Stimulated activated CD4-positive, alpha-beta T cell treated with anti-CD3 and anti-CD28 coated beads, Interleukin-15, amount 100 ng/mL, for 1 hour (primary cell): Measurements from ENCODE around the gene LAMC2.

ENCODE experiments used
- DNase-seq, 2 donors: peaks; one replicate each; pipeline ENCODE4 v3.0.0-alpha.2; 2020; ENCODE audit warnings: low read depth in 1 of 2, low spot score in 1 of 2

Gene LAMC2

GRCh38 chr1:183212870-183213269, 26.8 kb downstream of the LAMC2 start:
- DNase-seq = no peak

- no peak for DNase-seq
Measured at GRCh38 chr1:183214021-183214970, 28.2 kb downstream of the LAMC2 start.

- DNase-seq = no peak
Measured at GRCh38 chr1:183215076-183215720, 29.1 kb downstream of the LAMC2 start.

- no peak for DNase-seq
Measured at GRCh38 chr1:183215936-183216335, 29.9 kb downstream of the LAMC2 start.

GRCh38 chr1:183218027-183218618, 32.1 kb downstream of the LAMC2 start:
- DNase-seq = no peak

GRCh38 chr1:183218971-183219615, 33.0 kb downstream of the LAMC2 start:
- DNase-seq = no peak

- no peak for DNase-seq
Measured at GRCh38 chr1:183219616-183220009, 33.5 kb downstream of the LAMC2 start.

GRCh38 chr1:183222909-183223308, 36.8 kb downstream of the LAMC2 start:
- no peak for DNase-seq

GRCh38 chr1:183223467-183223866, 37.4 kb downstream of the LAMC2 start:
- no peak for DNase-seq

- no peak for DNase-seq
Measured at GRCh38 chr1:183226361-183226760, 40.3 kb downstream of the LAMC2 start.

- DNase-seq = no peak
Measured at GRCh38 chr1:183226963-183227362, 40.9 kb downstream of the LAMC2 start.

GRCh38 chr1:183227422-183228346, 41.6 kb downstream of the LAMC2 start:
- DNase-seq = no peak

GRCh38 chr1:183228347-183229220, 42.5 kb downstream of the LAMC2 start:
- no peak for DNase-seq

- DNase-seq = no peak
Measured at GRCh38 chr1:183230413-183230812, 44.3 kb downstream of the LAMC2 start.

GRCh38 chr1:183231545-183231944, 45.5 kb downstream of the LAMC2 start:
- no peak for DNase-seq

- DNase-seq = no peak
Measured at GRCh38 chr1:183233113-183233512, 47.0 kb downstream of the LAMC2 start.

GRCh38 chr1:183234660-183235476, 48.8 kb downstream of the LAMC2 start:
- DNase-seq = no peak

GRCh38 chr1:183235503-183235902, 49.4 kb downstream of the LAMC2 start:
- DNase-seq = no peak
